Measurements from ENCODE around the gene CAPN1. TPM values are rescaled to one million over a fixed set of nuclear protein-coding genes. Genes with fewer than 3 reads are reported as not detected.

CAPN1 gene
- total RNA-seq, 2 experiments from 2014 or later = 80.3 to 83.2 TPM

DNA sequence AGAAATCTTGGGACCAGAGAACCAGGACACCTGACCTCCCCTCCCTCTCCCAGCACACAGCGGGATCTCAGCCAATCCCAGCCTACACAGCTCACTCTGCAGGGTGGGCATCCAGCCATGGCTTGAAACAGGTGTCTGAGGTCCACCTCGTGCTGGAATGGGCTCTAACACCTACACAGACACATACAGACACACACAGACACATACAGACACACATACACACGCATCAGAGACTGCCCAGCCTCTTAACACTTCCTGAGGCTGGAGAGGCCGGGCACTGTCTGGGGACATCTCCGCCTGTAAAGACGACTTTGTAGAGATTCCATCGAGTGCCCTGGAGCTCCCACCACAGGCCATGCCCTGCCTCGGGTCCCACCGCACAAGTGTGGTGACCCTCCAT, 36.7 kb downstream of the CAPN1 start:
- Mint-ChIP-seq H3K9me3 (no peaks in the 10 kb centered on the region), H3K4me1 (ENCODE audit: low read depth) (peaks cover 20% of the 10 kb centered on the region), H3K27me3 (no peaks in the 10 kb centered on the region), H3K36me3 (ENCODE audit: low read depth) (no peaks in the 10 kb centered on the region), H3K4me3 (no peak overlapping the region), H3K27ac (no peak overlapping the region)
- intact Hi-C loops (cut with DNase I, micrococcal nuclease) = no loop called here
- TF ChIP-seq, protein P1, sequence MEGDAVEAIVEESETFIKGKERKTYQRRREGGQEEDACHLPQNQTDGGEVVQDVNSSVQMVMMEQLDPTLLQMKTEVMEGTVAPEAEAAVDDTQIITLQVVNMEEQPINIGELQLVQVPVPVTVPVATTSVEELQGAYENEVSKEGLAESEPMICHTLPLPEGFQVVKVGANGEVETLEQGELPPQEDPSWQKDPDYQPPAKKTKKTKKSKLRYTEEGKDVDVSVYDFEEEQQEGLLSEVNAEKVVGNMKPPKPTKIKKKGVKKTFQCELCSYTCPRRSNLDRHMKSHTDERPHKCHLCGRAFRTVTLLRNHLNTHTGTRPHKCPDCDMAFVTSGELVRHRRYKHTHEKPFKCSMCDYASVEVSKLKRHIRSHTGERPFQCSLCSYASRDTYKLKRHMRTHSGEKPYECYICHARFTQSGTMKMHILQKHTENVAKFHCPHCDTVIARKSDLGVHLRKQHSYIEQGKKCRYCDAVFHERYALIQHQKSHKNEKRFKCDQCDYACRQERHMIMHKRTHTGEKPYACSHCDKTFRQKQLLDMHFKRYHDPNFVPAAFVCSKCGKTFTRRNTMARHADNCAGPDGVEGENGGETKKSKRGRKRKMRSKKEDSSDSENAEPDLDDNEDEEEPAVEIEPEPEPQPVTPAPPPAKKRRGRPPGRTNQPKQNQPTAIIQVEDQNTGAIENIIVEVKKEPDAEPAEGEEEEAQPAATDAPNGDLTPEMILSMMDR (IDR thresholded peaks at IDR 0.05) = no peak
- no peak overlapping the region for H3K27ac ChIP-seq (ENCODE audit: low read depth in 1 of 2, low read length in 2 of 2)
- H3K36me3 ChIP-seq (ENCODE audit: insufficient read depth, low read length) = no peaks in the 10 kb centered on the region
- H3K4me3 ChIP-seq (ENCODE audit: low read length) = no peak overlapping the region
- CTCF ChIA-PET = no interaction called here
- no peaks in the 10 kb centered on the region for H3K27me3 ChIP-seq (ENCODE audit: control insufficient read depth in 1 of 2, insufficient read depth in 2 of 2, low read length in 2 of 2)
- DNase-seq (no peak), ATAC-seq (ENCODE audit: poor library complexity) (no peak)
- peaks cover 17% of the 10 kb centered on the region for H3K4me1 ChIP-seq (ENCODE audit: insufficient read depth, low read length)
- POLR2A ChIA-PET = no interaction called here
- H3K9me3 ChIP-seq (ENCODE audit: control insufficient read depth in 1 of 2, insufficient read depth in 1 of 2, low read length in 2 of 2) = no peaks in the 10 kb centered on the region

DNA sequence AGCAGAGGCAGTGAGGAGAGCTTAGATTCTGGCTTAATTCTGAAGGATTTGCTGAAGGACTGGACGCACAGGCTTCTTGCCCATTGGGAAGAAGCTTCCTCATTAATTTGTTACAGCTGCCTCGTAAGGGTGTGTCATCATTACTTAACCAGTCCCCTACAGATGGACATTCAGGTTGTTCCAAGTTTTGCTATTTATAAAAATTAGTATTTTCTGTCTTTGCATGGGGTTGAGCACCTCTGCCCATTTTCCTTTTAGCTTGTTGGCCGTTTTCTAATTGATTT, 38.1 kb downstream of the CAPN1 start:
- H3K9me3 ChIP-seq (ENCODE audit: control insufficient read depth in 1 of 2, insufficient read depth in 1 of 2, low read length in 2 of 2) = no peaks in the 10 kb centered on the region
- POLR2A ChIA-PET = no interaction called here
- CTCF ChIA-PET = interaction anchor here (1.5 kb wide), 1 partner anchor 110 kb away, joined by 7 read pairs; no protein-coding TSS in a partner anchor
- H3K27me3 ChIP-seq (ENCODE audit: control insufficient read depth in 1 of 2, insufficient read depth in 2 of 2, low read length in 2 of 2) = peaks cover under 1 to 2% of the 10 kb centered on the region in 2 experiments
- H3K27ac Mint-ChIP-seq = no peak overlapping the region
- H3K9me3 Mint-ChIP-seq = no peaks in the 10 kb centered on the region
- ATAC-seq (ENCODE audit: poor library complexity) = no peak
- intact Hi-C loops (cut with DNase I, micrococcal nuclease) = loop anchor here in 1 of 2 experiments (10.0 kb wide), 1 partner anchor 295 kb away; no protein-coding TSS in a partner anchor
- no peak overlapping the region for H3K4me3 ChIP-seq (ENCODE audit: low read length)
- no peak overlapping the region for H3K27ac ChIP-seq (ENCODE audit: low read depth in 1 of 2, low read length in 2 of 2)
- TF ChIP-seq, protein P1 (IDR thresholded peaks at IDR 0.05) = no peak
- peaks cover 15% of the 10 kb centered on the region for H3K4me1 Mint-ChIP-seq (ENCODE audit: low read depth)
- H3K36me3 ChIP-seq (ENCODE audit: insufficient read depth, low read length) = no peaks in the 10 kb centered on the region
- DNase-seq = no peak
- H3K4me3 Mint-ChIP-seq = no peak overlapping the region
- peaks cover 6% of the 10 kb centered on the region for H3K4me1 ChIP-seq (ENCODE audit: insufficient read depth, low read length)
- peaks cover 4% of the 10 kb centered on the region for H3K27me3 Mint-ChIP-seq
- H3K36me3 Mint-ChIP-seq (ENCODE audit: low read depth) = no peaks in the 10 kb centered on the region

DNA sequence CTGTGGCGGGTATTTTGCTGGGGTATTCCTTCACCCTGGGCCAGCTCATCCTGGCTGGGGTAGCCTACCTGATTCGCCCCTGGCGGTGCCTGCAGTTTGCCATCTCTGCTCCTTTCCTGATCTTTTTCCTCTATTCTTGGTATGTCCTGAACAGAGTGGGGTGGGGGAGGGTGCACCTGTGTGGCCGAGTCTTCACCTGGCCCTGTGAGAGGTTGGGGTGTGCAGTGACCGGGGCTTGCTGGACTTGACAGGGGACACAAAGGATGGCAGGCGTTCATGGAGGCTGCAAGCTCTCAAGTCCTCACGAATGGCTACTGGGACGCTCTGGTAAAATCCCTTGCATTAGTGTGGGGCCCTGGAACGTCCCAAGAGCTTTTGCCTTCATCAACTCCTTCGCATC, 39.3 kb downstream of the CAPN1 start:
- no peak overlapping the region for H3K4me3 Mint-ChIP-seq
- no peaks in the 10 kb centered on the region for H3K9me3 Mint-ChIP-seq
- intact Hi-C loops (cut with DNase I, micrococcal nuclease) = loop anchor here in 1 of 2 experiments (10.0 kb wide), 1 partner anchor 294 kb away; no protein-coding TSS in a partner anchor
- Histone ChIP-seq H3K9me3 (ENCODE audit: control insufficient read depth in 1 of 2, insufficient read depth in 1 of 2, low read length in 2 of 2) (no peaks in the 10 kb centered on the region), H3K27me3 (ENCODE audit: control insufficient read depth in 1 of 2, insufficient read depth in 2 of 2, low read length in 2 of 2) (peaks cover 10 to 11% of the 10 kb centered on the region in 2 experiments), H3K27ac (ENCODE audit: low read depth in 1 of 2, low read length in 2 of 2) (no peak overlapping the region), H3K4me3 (ENCODE audit: low read length) (no peak overlapping the region), H3K36me3 (ENCODE audit: insufficient read depth, low read length) (no peaks in the 10 kb centered on the region), H3K4me1 (ENCODE audit: insufficient read depth, low read length) (peaks cover 18% of the 10 kb centered on the region)
- H3K27ac Mint-ChIP-seq = no peak overlapping the region
- H3K4me1 Mint-ChIP-seq (ENCODE audit: low read depth) = peaks cover 16% of the 10 kb centered on the region
- DNase-seq = no peak
- no peak for ATAC-seq (ENCODE audit: poor library complexity)
- TF ChIP-seq, protein P1 (IDR thresholded peaks at IDR 0.05) = no peak
- ChIA-PET CTCF (interaction anchor here (1.5 kb wide), 1 partner anchor 109 kb away, joined by 7 read pairs; no protein-coding TSS in a partner anchor), POLR2A (no interaction called here)
- no peaks in the 10 kb centered on the region for H3K36me3 Mint-ChIP-seq (ENCODE audit: low read depth)
- peaks cover 12% of the 10 kb centered on the region for H3K27me3 Mint-ChIP-seq
